Activated CD4-positive, alpha-beta T cell treated with anti-CD3 and anti-CD28 coated beads for 24 hours (primary cell): Measurements from ENCODE around the gene QTRT2.

ENCODE experiments used
- DNase-seq, 2 donors: peaks; one replicate each; pipeline ENCODE4 v3.0.0-alpha.2; 2020; ENCODE audit warnings: low read depth in 2 of 2

QTRT2 gene

DNA sequence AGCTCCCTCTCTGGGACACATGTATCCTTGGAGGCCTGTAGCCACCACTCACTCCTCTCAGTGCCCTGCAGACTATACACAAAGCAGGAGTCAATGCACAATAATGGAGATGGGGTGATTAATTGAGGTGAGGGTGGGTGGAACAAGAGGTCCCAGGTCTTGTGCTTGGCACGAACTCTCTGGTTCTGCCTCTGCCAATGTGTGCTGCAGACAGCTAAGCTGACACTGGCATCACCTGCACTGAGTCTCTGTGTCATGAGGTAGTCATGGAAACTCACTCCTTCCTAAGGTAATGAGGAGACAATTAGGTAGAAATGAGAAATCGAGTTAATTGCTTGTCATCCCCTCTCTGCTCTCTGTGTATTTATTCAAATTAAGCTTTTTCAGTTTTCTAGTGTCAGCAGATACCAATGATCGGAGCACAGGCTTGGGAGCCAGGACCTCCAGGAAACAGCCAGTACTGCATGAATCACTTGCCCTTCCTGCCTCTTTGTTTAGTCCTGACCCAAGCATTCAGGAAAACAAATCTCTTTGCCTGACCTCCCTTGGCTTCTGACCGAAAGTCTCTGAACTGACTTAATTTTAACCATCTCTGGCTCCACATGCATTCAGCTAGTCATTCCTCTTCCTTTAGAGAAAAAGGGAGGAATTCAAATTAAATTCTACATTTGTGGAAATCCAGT is 65.6 kb downstream of the QTRT2 start:
- DNase-seq = no peak

DNA sequence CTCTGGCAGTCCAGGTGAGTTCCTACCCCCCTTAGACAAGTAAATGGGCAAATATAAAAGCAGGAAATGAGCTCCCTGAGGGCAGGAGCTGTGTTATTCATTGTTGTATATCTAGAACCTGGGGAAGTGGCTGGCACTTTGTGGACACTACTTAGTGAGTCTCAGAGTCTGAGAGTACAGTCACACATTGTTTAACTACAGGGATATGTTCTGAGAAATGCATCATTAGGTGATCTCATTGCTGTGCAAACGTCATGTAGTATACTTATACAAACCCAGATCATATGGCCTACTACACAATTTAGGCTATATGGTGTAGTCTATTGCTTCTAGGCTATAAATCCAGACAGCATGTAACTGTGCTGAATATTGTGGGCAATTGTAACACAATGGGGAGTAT is 69.9 kb downstream of the QTRT2 start:
- DNase-seq = no peak

DNA sequence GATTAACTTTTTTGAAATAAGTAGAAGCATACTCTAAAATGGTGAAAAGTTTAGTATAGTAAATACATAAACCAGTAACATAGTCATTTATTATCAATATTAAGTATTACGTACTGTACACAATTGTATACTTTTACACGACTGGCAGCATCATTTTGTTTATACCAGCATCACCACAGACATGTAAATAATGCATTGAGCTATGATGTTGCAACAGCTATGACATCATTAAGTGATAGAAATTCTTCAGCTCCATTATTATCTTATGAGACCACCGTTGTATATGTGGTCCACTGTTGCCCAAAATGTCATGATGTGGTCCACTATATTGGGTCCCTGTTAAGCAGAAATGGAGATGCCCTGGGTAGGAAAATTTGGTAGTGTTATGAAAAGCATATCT is 71.0 kb downstream of the QTRT2 start:
- no peak for DNase-seq

DNA sequence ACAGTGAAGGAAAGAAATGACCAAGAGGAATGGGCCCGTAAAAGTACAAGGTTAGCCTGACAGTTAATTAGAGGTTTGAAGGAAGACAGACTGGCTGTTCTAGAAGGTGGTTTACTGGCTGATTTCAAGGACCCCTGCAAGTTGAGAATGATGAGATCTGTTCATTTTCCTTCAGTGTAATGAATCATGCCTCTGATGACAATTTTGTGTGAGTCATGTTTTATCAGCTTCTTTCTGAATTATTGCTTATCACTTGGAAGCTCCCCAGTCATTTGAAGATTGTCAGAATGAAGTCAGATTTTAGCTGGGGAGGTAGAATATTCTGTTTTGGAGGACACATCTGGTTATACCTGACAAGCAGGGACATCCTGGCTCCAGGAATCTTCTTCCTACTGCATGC is 71.7 kb downstream of the QTRT2 start:
- DNase-seq = no peak

DNA sequence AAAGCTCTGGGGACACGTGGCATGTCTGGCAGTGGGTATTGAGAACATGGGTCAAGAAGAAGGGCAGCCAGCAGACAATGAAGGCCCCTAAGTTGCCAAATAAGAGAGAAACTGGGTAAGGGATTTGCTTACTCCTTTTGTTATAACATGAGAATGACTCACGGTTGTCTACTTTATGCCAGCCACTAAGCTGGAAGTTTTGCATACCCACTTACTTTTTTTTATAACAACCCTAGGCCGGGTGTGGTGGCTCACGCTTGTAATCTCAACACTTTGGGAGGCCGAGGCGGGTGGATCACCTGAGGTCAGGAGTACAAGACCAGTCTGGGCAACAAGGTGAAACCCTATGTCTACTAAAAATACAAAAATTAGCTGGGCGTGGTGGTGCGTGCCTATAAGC is 72.3 kb downstream of the QTRT2 start:
- DNase-seq = no peak

DNA sequence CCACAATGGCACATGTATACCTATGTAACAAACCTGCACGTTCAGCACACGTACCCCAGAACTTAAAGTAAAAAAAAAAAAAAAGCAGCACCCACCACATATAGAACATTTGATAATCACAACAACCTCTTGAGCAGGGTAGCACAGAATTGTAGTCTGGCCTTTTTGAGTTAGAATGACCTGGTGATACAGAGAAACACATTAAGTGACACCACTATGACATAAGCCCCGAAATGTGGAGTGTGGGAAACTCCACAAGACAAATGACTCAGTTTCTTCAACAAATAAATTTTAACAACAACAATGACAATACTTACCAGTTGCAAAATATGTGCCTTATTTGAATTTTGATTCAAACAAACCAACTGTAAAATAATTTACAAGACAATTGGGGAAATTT is 76.0 kb downstream of the QTRT2 start:
- no peak for DNase-seq

DNA sequence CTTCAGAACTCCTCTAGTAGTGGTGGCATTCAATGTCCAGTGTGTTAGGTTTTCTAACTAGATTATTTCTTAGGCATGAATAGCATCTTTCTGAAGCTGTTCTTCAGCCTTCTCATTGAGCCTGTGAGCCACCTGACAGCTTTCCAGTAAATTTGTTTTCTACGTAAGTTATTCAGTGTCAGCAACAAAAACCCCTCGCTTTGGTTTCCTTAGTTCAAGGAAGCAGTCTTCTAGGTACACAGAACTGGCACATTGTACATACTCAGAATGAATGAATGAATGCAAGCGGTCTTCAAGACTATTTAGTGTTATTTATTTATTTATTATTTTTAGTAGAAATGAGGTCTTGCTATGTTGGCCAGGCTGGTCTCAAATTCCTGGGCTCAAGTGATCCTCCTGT is 77.4 kb downstream of the QTRT2 start:
- DNase-seq = no peak
